CD4-positive, alpha-beta T cell (primary cell): ENCODE data around the gene USP53. TPM values are rescaled to one million over a fixed set of nuclear protein-coding genes. Genes with fewer than 3 reads are reported as not detected.

ENCODE experiments used
- ATAC-seq: fragments of 200-7000 bp; cut with Tn5 transposase; one replicate; pipeline ENCODE4 v1.10.0; 2022; ENCODE audit warnings: mild to moderate bottlenecking; ENCODE audit not compliant: poor library complexity
- CTCF ChIA-PET: fragments of 350-600 bp; sonication (Branson Sonifier 250); formaldehyde crosslinking; loops from one replicate; lab custom pipeline; 2021; ENCODE audit warnings: antibody characterized with exemption, inconsistent platforms; lab: Charles Lee
- POLR2A ChIA-PET: fragments of 350-600 bp; sonication (Branson Sonifier 250); formaldehyde crosslinking; loops from one replicate; lab custom pipeline; 2021; ENCODE audit warnings: antibody characterized with exemption, inconsistent platforms; lab: Charles Lee
- DNase-seq, 14 experiments: peaks; one replicate each; pipeline ENCODE4 v3.0.0-alpha.2; 2013 to 2020; ENCODE audit warnings: mixed read lengths in 2 of 14
- H3K27ac ChIP-seq, 2 donors: one replicate each; pipeline versions ENCODE4 v1.5.1 to v1.7.0; 2013; ENCODE audit warnings: low read length in 2 of 2, low read depth in 1 of 2, mild to moderate bottlenecking in 1 of 2
- H3K27me3 ChIP-seq, 2 experiments: 1 replicate in 1 of 2; 2 replicates in 1 of 2; pipeline versions ENCODE4 v1.6.1 to v1.7.0; 2013; ENCODE audit warnings: low read length in 2 of 2, control low read depth in 1 of 2, mild to moderate bottlenecking in 1 of 2, moderate library complexity in 1 of 2; ENCODE audit not compliant: insufficient read depth in 2 of 2, control insufficient read depth in 1 of 2
- H3K36me3 ChIP-seq: one replicate; pipeline ENCODE4 v1.6.1; 2013; ENCODE audit warnings: low read length, control low read depth; ENCODE audit not compliant: insufficient read depth
- H3K4me1 ChIP-seq: one replicate; pipeline ENCODE4 v1.6.1; 2013; ENCODE audit warnings: low read length, control low read depth; ENCODE audit not compliant: insufficient read depth
- H3K4me3 ChIP-seq: one replicate; pipeline ENCODE4 v1.5.1; 2013; ENCODE audit warnings: mild to moderate bottlenecking, low read length, moderate library complexity
- H3K9me3 ChIP-seq, 2 experiments: 1 replicate in 1 of 2; 2 replicates in 1 of 2; pipeline versions ENCODE4 v1.6.1 to v1.7.0; 2013; ENCODE audit warnings: low read length in 2 of 2, mild to moderate bottlenecking in 2 of 2, control low read depth in 1 of 2, moderate library complexity in 1 of 2; ENCODE audit not compliant: control insufficient read depth in 1 of 2, insufficient read depth in 1 of 2
- H3K27ac Mint-ChIP-seq: one replicate; pipeline ENCODE4 v1.8.0; 2020; ENCODE audit warnings: mixed read lengths
- H3K27me3 Mint-ChIP-seq: one replicate; pipeline ENCODE4 v1.8.0; 2021; ENCODE audit warnings: mixed read lengths
- H3K36me3 Mint-ChIP-seq: one replicate; pipeline ENCODE4 v1.8.0; 2021; ENCODE audit warnings: low read depth, mixed read lengths
- H3K4me1 Mint-ChIP-seq: one replicate; pipeline ENCODE4 v1.8.0; 2021; ENCODE audit warnings: low read depth, mixed read lengths
- H3K4me3 Mint-ChIP-seq: one replicate; pipeline ENCODE4 v1.8.0; 2020; ENCODE audit warnings: mild to moderate bottlenecking, mixed read lengths
- H3K9me3 Mint-ChIP-seq: one replicate; pipeline ENCODE4 v1.8.0; 2020; ENCODE audit warnings: mixed read lengths
- CTCF ChIP-seq: fragments of 200-600 bp; IDR thresholded peaks from one replicate; pipeline ENCODE4 v1.8.0; 2022; ENCODE audit warnings: antibody characterized with exemption, mild to moderate bottlenecking
- intact Hi-C, 2 experiments: fragments of 100-400 bp; cut with DNase I in 1 of 2; cut with micrococcal nuclease in 1 of 2; formaldehyde crosslinking; loops; one replicate each; pipeline versions ENCODE4 v1.15.1 to v1.9.0; 2023 to 2025; cut with DNase I, micrococcal nuclease
- total RNA-seq, 174 experiments: library from RNA in 2 of 174; stranded (reverse) in 2 of 174; gene quantifications; one replicate each; pipeline ENCODE4 v1.2.3 and lab custom pipeline; 2021 to 2026

The USP53 gene
- total RNA-seq, 2 experiments from 2014 or later: 15.1 to 15.5 TPM

DNA sequence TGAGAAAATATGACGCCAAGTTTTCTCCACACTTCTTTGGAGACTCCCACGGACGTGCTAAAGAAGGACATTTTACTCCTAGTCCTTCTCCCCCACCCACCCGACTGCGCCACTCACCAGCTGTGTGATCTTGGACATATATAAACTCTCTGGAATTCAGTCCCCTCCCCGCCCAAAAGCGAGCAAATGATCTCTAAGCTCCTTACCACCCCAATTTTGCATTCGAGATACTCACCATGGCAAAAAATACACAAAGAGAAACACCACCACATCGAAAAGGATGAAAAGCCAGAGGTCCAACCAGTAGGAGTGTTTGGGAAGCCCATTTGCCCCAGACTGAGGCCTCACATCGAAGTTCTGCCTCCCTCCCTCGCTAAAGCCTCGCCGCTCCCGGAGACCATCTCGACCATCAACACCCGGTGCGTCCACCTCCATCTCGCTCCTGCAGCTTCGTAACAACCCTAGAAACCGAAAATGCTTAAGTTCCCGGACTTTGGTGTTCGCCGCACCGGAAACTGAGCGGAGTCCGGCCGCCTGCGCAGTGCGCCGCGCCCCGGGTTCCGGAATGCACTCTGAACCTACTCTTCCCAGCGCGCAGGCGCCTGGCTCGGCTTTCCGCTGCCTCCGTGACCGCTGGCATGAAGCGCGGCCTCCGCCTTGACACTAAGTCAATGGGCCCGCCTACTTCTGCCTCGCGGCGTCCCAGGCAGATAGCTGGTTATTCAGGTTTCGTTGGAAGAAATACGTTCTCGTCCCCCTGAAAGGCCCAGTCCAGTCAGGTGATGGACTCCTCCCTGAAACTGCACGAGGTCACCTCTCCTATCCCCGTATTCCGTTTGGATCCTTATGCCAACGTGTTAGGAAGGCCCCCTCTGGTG lies 87.8 kb downstream of the USP53 start:
- H3K4me1 ChIP-seq: peaks cover 20% of the 10 kb centered on the region
- peaks cover 48% of the 10 kb centered on the region for H3K36me3 Mint-ChIP-seq
- intact Hi-C loops: loop anchor here (1.0 to 10.0 kb wide), 5 partner anchors 72 to 1026 kb away; partner anchors contain the start of gene USP53 (in 2 of the 2)
- ATAC-seq: peak; percentile 93
- H3K9me3 Mint-ChIP-seq: no peaks in the 10 kb centered on the region
- H3K36me3 ChIP-seq: peaks cover 29% of the 10 kb centered on the region
- POLR2A ChIA-PET: interaction anchor here (0.8 to 2.8 kb wide), 13 partner anchors 9 to 766 kb away, joined by 3 to 48 read pairs (median 4); partner anchors contain the start of genes MAD2L1 and USP53
- H3K27ac Mint-ChIP-seq: peak overlapping the region; percentile 99
- peak overlapping the region; percentile 78 for H3K4me3 ChIP-seq
- CTCF ChIA-PET: interaction anchor here (0.9 to 1.5 kb wide), 4 partner anchors 88 to 328 kb away, joined by 3 to 6 read pairs (median 4); partner anchors contain the start of genes PDE5A and USP53
- peaks cover 8% of the 10 kb centered on the region for H3K27me3 Mint-ChIP-seq
- peaks cover 41% of the 10 kb centered on the region for H3K4me1 Mint-ChIP-seq
- H3K27ac ChIP-seq: peak overlapping the region; percentile 85 to 89
- no peaks in the 10 kb centered on the region for H3K9me3 ChIP-seq
- H3K4me3 Mint-ChIP-seq: peak overlapping the region; percentile 99
- no peak for TF ChIP-seq CTCF
- DNase-seq: peak; percentile 80 to 95 (median 88)
- H3K27me3 ChIP-seq: no peaks in the 10 kb centered on the region

GRCh38 chr4:119302073-119302832 lies 89.7 kb downstream of the USP53 start:
- intact Hi-C loops: loop anchor here in 1 of 2 experiments (5.0 to 10.0 kb wide), 4 partner anchors 70 to 1027 kb away; partner anchors contain the start of gene USP53

More at GRCh38 chr4:119302073-119302832, 89.7 kb downstream of the USP53 start:
- ChIA-PET POLR2A (no interaction called here), CTCF (no interaction called here)
- peaks cover 20% of the 10 kb centered on the region for H3K4me1 ChIP-seq
- Mint-ChIP-seq H3K9me3 (no peaks in the 10 kb centered on the region), H3K4me1 (peaks cover 33% of the 10 kb centered on the region), H3K4me3 (peak overlapping the region; percentile 62), H3K27ac (peak overlapping the region; percentile 99), H3K27me3 (peaks cover 8% of the 10 kb centered on the region), H3K36me3 (peaks cover 34% of the 10 kb centered on the region)
- peaks cover 13% of the 10 kb centered on the region for H3K36me3 ChIP-seq
- no peaks in the 10 kb centered on the region for H3K27me3 ChIP-seq
- H3K27ac ChIP-seq: no peak overlapping the region
- ATAC-seq (no peak), DNase-seq (no peak)
- no peak for TF ChIP-seq CTCF
- H3K4me3 ChIP-seq: no peak overlapping the region
- H3K9me3 ChIP-seq: no peaks in the 10 kb centered on the region
